GM04503 (cell line): ENCODE data around the gene ZNF683.
"Not testable (repeated sequence)": the region's sequence is repeated elsewhere in the genome, so short reads cannot be mapped to it uniquely, and the experiment has no call there.

ENCODE experiments used
- DNase-seq: peaks from one replicate; pipeline ENCODE4 v3.0.0-alpha.2; 2012; ENCODE audit warnings: low read depth

ZNF683 gene

DNA sequence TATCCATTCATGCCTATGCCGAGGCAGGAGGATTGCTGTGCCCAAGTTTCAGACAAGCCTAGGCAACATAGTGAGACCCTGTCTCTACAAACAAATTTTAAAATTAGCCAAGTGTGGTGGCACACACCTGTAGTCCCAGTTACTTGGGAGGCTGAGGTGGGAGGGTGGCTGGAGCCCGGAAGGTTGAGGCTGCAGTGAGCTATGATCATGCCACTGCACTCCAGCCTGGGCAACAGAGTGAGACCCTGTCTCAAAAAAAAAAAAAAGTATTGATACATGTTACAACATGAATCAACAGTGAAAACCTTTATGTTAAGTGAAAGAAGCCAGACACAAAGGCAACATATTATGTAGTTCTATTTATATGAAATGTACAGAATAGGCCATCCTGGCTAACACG is 12.5 kb upstream of the ZNF683 start:
- DNase-seq: not testable (repeated sequence)

DNA sequence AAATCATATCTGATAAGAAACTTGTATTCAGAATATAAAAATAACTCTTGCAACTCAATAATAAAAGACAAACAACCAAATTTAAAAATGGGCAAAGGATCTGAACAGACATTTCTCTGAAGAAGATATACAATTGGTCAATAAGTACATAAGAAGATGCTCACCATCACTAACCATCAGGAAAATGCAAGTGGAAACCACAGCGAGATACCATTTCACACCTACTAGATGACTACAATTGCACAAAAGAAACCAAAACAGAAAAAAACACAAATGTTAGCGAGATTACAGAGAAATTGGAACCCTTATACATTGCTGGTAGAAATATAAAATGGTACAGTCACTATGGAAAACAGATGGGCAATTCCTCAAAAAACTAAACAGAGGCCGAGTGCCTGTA is 11.5 kb upstream of the ZNF683 start:
- DNase-seq: no peak

DNA sequence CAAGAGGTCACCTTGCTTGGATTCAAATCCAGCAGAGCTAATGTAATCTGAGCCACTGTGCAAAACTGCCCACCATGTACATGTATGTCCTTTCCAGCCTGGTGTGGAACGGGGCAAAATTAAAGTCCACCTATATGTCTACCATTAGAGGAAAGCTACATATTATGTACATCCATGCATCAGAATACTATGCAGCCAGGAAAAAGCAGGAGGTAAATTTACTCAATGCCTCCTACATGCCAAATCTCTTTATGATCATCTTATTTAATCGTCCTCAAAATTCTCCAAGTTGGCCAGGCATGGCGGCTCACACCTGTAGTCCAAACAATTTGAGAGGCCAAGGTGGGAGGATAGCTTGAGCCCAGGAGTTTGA is 6.3 kb upstream of the ZNF683 start:
- DNase-seq: no peak

DNA sequence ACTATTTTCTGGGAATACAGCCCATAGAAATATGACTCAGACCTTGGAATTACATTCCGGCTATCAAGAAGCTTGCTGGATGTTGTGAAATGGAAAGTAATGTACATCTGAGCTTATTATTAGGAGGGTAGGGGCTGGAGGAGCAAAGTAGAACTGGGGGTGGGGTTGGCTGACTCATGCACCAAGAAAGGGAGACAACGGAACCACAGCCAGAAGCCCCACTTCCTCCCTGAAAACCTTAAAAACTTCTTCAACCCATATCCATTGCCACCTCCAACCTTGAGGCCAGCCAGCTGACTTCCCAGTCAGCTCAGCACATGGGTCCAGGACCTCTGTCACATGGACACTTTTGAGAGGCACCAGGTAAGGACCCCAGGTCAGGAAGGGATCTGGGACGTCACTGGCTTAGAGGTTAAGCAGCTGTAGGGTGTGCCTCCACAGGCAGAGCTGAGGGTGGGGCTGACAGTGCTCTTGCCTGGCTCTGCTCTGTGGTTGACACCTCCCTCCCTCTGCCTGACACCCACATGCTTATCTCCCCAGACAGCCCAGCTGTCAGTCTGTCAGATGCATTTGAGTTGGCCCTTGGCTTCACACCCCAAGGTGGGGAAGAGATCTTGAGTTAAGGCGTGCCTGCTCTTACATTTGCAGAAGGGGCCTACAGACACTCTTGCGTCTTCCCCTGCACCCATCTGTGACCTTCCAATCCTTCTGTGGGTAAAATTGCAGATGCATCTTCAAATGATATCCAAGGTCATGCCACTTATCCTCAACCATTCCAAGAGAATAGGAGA is 5.7 kb upstream of the ZNF683 start:
- DNase-seq: peak; percentile 92

DNA sequence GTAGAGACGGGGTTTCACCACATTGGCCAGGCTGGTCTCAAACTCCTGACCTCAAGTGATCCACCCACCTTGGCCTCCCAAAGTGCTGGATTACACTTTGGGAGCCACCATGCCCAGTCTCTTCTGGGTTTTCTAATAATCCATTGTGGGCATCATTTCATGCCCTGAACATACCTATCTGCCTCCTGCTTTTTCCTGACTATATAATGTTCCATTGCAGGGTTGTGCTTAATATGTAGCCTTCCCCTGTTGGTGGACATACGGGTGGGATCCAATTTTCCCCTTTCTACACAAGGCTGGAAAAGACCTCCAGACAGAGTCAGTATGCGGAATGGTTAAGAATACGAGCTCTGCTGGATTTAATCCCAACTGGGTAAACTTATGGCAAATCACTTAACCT is 3.5 kb upstream of the ZNF683 start:
- no peak for DNase-seq

DNA sequence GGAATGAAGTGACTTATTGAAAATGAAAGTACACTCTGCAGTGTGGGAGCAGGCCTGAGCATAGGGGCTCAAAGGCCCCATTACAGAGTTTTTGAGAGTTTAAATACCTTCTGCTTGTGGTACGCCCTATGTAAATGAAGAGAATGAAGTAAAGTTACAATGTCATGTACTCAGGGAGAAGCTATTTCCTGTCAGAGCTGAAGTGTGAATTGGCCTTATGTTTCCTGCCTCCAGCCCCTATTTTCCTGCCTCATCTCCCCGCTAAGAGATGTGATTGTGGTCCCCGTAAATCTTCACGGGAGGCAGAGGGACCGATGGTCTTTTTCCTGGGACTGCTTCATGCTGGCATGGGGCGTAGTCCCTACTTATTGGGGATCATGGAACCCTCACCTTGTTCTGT is 2.5 kb upstream of the ZNF683 start:
- no peak for DNase-seq

DNA sequence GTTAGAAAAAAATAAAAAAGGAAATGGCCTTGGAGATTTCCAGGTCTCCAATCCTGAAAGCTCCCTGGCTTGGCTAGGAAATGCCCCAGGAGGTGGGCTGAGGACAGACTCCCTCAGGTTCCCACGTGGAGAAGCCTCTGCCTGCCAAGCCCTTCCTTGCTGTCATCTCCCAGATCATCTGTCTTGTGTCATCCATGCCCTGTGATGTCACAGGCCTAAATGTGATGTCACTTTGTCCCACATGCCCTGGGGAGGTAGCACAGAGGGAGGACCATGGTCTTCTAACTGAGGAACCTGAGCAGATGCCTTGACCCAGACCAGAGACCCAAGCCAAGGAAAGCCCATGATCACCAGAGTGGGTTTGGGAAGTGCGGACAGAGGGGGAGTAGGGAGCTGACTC is 1.8 kb upstream of the ZNF683 start:
- not testable (repeated sequence) for DNase-seq

DNA sequence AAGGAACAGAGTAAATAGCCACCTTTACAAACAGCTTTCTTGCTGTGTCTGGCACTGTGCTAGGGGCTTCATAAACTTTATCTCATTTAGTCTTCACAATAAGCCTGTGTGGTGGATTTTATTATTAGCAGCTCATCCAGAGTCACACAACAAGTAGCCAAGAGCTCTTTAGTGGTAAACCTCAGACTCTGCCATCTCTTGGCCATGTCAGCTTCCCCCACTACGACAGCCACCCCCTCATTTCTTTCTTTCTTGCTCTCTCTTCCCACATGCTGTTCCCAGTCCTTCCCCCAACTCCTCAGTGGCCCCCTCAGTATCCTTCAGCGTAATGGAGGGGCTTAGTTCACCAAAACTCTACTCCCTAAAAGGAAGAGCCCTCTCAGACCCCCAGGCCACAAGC is 1.2 kb upstream of the ZNF683 start:
- DNase-seq: no peak

DNA sequence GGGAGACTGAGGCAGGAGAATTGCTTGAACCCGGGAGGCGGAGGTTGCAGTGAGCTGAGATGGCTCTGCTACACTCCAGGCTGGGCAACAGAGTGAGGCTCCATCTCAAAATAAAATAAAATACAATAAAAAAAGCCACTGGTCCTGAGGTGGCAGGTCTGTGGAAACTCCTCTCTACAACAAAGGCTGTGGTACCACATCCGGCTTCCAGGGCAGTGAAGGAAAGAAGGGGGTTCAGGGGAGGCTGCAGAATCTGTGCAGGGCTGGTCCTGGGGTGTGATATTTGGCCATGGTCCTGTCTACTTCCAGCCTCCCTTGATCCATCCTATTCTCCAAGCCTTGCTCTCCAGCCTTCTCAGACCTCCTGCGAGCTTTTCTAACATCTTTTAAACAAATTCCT is 731 bp upstream of the ZNF683 start:
- no peak for DNase-seq

DNA sequence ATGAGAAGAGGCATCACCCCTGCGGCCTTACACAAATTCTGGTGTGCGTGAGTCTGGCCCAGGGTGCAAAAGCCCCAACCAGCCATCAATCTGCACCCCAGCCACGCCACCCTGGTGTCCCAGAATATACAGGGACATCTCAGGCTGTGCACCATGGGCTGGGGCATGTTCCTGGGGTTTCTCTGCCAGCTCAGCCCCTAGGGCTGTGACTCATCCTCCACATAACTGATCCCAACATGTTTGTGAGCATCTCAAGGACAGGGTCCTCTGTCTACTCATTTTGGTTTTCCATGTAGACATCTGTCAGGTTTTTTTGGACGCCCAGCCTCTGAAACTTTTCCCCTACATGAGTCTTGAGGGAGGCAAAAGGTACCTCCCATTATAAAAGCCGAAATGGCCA is 511 bp downstream of the ZNF683 start:
- DNase-seq: no peak

DNA sequence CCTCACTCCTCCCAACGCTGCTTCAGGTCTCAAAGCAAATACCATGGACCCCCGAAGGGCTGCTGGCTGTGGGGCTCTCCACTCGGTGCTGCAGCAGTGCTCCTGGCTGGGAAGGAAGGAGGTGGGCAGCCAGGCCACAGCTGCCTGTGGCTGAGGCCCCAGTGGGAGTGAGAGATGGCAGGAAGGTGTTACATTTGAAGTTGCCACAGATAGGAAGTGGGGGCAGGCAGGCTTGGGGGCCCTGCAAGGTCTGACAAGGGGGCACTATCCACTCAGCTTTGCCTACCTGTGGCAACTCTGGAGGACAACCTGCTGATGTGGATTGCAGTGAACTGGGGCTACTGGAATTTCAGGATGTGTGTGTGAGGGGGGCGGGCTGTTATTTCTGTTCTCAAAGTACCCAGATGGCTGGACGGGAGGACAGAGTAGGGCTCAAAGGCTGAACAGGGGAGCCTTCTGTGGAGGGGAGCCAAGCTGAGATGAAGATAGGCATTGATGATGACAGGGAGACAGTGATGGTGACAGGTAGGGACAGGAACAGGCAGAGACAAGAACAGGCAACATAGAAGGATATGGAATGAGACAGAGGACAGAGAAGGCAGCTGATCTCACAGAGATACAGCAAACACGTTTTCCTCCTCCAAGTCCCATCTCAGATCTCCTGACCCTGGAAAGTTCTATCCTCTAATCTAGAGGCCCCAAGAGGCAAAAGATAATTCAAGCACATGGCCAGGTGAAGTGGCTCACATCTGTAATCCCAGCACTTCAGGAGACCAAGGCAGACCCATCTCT is 1.8 kb downstream of the ZNF683 start:
- no peak for DNase-seq

DNA sequence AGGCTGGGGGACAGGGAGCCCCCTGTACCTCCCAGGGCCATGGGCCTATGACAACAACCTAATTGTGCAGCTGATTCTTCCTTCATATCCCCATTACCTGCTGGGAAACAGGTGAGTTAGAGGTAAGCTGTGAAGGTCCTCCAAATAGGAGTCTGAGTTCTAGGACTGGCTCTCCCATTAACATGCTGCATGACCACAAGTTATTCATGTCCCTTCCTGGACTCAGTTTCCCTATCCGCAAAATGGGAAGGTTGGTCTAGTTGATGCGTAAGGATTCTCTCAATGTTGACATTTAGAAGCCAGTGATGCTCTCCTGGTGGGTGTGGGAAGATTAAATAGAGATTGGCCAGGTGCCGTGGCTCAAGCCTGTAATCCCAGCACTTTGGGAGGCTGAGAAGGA is 4.1 kb downstream of the ZNF683 start:
- no peak for DNase-seq

DNA sequence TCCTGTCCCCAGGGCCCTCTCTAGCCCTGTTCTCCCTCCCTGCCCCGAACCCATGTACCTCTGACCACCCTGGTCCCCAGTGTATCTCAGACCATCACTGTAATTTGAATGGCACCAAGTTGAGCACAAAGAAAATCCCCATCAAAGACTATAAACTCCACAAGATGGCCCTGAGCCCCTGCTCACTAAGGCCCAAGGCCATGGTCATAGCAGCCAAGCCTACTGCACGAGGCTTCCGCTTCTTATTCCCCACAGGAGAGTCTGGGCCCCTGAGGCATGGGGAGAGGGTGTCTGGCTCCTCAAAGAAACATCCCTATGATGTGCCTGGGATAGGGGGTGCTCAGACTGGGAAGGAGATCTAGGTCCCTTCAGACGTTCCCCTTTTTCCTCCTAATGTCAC is 4.5 kb downstream of the ZNF683 start:
- DNase-seq: no peak

DNA sequence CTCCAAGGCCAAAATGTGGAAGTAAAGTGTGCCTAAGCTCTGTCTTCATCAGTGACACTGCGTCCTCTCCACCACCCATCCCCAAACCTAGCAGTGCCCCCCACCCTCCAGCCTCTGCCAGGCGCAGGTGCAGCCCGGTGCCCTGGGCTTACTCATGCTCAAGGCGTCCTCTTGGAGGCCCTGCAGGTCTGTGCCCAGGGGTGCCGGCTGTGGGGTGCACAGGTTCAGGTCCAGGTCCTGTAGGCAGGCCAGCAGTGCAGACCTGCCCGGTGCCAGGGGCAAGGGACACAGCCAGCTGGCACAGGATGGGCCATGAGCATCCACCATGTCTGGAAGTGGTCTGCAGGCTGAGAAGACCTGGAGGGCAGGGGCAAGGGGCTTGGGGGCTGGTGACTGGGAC is 5.1 kb downstream of the ZNF683 start:
- no peak for DNase-seq

DNA sequence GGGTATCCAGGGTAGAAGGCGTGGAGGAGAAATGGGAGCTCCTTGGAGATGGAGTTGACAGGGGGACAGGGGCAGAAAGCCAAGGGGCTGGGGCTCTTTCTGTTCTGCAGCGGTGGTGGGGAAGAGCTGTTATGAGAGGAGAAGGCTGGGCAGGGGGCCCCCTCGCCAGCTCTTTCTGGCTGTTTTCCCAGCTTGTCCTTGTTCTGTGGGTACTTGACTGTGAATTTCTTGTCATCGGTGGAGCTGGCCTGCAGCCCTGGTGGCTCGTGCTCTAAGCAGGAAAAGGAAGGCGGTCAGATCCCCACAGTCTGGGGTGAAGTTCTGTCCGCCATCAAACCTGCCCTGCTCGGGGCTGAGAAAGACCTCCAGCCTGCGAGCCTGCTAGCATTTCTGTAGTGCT is 7.6 kb downstream of the ZNF683 start:
- no peak for DNase-seq

DNA sequence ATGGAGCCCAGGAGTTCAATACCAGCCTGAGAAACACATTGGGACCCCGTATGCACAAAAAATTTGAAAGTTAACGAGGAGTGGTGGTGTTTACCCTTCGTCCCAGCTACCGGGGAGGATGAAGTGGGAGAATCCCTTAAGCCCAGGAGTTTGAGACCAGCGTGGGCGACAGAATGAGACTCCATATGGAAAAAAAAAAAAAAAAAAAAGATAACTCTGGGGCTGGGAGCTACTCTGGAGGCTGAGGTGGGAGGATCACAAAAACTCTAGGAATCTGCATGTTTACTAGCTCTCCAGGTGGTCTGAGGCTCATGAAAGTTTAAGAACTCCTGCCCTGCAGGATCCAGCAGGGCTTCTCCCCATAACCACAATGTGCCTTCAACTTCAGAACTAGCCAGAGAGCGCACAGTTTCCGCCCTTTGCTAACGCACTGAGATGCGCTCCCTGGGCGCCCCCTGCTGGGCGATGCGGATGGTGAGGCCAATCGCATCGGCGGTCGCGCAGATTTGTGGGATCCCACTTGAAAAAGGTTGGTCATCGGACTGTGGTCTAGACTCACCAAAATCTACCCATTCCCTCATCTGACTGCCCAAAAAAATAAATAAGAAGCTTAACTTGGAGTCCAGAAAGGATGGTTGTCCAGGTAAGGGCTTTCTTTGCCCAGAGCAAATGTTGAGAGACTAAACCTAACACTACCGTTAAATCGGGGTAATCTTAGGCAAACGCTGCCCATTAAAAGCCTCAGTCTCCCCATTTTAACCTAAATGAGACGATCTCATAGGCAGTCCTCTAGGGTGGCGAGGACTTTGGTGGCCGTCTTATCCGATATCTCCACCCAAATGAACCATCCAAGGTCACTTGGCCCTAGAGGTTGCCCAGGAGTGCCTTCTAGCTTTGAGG is 8.8 kb downstream of the ZNF683 start:
- no peak for DNase-seq

DNA sequence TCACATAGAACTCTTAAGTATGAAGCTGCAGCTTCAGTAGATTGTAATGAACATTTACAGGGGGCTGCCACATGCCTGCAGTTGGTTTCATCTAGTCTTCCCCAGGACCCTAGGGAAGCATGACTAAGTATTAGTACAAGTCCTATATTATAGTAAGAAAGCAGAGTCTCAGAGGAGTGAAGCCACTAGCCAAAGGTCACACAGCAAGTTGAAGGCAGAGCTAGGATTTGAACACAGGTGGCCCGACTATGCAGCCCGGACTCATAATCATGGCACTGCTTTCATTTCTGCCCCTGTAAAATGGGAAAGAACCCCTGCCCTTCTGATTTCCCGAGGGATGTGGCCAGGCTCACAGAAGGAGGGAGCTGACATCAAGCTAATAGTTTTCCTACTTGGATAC is 10.2 kb downstream of the ZNF683 start:
- no peak for DNase-seq

DNA sequence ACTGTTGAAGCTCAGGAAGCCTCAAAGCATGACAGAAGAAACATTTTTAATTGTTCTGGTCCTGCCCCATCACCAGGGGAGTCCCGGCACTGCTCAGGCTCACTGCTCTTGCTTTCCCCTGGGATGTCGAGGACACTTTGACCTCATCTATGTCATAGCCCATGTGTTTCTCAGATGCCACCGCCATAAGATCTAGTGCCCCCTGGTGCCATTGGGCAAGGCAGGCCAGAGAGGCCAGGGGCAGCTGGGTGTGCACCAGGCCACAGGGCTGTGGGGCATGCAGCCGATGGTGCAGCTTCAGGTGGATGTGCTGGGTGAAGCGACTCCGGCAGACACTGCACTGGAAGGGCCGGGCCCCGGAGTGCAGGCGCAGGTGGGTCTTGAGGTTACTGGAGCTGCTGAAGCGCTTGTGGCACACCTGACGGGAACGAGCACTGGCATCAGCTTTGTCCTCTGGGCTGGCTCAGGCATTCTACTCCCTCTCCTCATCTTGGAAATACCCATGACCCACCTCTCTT is 10.9 kb downstream of the ZNF683 start:
- no peak for DNase-seq

DNA sequence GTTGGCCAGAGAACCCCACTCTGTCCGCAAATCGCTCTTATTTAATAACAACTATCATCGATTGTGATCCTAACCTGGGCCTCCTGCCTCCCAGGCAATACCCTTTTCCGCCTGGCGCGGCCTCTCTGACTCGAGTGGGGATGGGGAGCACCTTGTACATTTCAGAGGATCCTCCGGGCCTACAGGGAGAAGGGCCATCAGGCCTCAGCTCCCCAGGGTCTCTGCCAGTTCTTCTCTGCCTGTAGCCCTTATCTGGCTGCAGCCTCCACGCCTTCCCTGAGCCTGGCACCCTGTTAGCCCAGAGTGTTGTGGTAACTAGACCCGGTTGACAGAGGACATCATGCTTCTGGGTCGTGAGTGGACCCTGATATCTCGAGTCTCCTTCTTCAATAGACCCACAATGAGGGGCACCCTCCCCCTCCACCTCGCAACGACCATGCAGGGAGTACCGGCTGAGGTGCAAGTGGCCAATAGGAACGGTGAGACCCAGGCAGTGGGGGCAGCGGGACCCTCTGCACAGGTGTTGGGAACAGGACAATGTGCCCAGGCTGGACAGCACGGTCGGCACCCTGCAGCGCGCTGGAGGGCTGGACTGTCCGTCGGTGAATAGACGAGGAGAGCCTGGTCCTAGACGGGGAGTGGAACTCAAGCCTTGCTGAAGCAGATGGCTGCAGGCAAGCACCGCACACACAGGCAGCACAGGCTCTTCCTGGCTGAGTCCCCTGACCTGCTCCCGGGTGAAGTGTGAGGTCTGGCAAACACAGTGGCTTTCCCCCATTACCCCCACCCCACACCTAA is 11.5 kb downstream of the ZNF683 start:
- no peak for DNase-seq

DNA sequence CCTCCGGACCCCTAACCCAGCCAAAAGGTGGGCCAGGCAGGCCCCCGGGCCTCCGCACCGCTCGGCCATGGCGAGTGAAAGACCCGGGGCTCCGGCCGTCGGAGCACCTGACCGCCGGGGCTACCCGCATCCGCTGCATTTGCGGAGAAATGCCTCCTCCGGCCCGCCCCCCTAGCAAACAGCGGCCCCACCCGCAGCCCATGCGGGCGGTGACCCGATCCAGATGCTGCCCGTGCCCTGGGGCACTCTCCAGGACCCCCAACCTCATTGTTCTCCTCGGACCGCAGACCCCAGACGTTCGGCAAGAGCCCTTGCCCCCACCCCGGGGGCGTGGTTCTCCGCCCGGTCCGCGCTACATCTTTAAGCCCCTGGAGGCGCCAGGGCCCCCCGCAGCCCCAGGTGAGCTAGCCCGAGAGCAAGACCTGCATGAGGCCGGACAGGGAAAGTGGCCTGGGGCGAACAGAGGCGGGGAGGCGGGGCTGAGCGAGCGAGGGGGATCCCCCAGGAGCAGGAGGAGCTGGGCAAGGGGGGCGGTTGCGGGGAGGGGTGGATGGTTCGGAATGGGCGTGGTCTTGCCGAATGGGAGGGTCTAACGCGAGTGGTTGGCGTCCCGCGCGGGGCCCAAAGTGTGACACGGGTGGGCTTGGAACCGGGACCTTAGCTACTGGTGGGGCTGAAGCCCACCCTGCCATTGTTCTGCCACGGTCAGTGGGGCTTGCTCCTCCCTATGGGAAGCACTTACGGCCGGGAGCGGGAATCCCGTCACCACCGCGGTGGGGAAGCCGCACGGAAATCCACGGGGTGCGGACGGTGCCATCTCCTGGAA is 12.4 kb downstream of the ZNF683 start:
- no peak for DNase-seq
